CD4-positive, alpha-beta T cell treated with Interleukin-6 at 100 ng/mL for 8 hours (primary cell): ENCODE results near the gene DAB2.
"Not testable (repeated sequence)": the region's sequence is repeated elsewhere in the genome, so short reads cannot be mapped to it uniquely, and the experiment has no call there.

ENCODE experiments used
- DNase-seq: peaks from one replicate; pipeline ENCODE4 v3.0.0-alpha.2; 2020; ENCODE audit warnings: mixed read lengths, low spot score

The DAB2 gene

GRCh38 chr5:39420482-39421145 lies 4.2 kb downstream of the DAB2 start:
- no peak for DNase-seq

- DNase-seq, result no peak
These were observed 5.0 kb downstream of the DAB2 start for GRCh38 chr5:39419796-39420195.

GRCh38 chr5:39417979-39418378 lies 6.8 kb downstream of the DAB2 start:
- no peak for DNase-seq

GRCh38 chr5:39415201-39415600 lies 9.6 kb downstream of the DAB2 start:
- no peak for DNase-seq

GRCh38 chr5:39414426-39414825 lies 10.4 kb downstream of the DAB2 start:
- no peak for DNase-seq

- DNase-seq, result no peak
These were observed 11.0 kb downstream of the DAB2 start for GRCh38 chr5:39413771-39414170.

GRCh38 chr5:39412721-39413394 lies 11.9 kb downstream of the DAB2 start:
- DNase-seq, result no peak

GRCh38 chr5:39411985-39412384 lies 12.8 kb downstream of the DAB2 start:
- no peak for DNase-seq

GRCh38 chr5:39411061-39411460 lies 13.7 kb downstream of the DAB2 start:
- DNase-seq, result no peak

GRCh38 chr5:39409033-39409432 lies 15.7 kb downstream of the DAB2 start:
- no peak for DNase-seq

GRCh38 chr5:39405083-39405843 lies 19.5 kb downstream of the DAB2 start:
- DNase-seq, result no peak

GRCh38 chr5:39403761-39404160 lies 21.0 kb downstream of the DAB2 start:
- not testable (repeated sequence) for DNase-seq

GRCh38 chr5:39402140-39402539 lies 22.6 kb downstream of the DAB2 start:
- not testable (repeated sequence) for DNase-seq

GRCh38 chr5:39400713-39401578 lies 23.8 kb downstream of the DAB2 start:
- DNase-seq, result no peak

- no peak for DNase-seq
These were observed 25.4 kb downstream of the DAB2 start for GRCh38 chr5:39399135-39400036.

- DNase-seq, result no peak
These were observed 27.9 kb downstream of the DAB2 start for GRCh38 chr5:39396843-39397242.

GRCh38 chr5:39395521-39395920 lies 29.3 kb downstream of the DAB2 start:
- no peak for DNase-seq

GRCh38 chr5:39394946-39395345 lies 29.8 kb downstream of the DAB2 start:
- DNase-seq, result no peak

- no peak for DNase-seq
These were observed 33.8 kb downstream of the DAB2 start for GRCh38 chr5:39390945-39391344.

GRCh38 chr5:39387293-39387692 lies 37.5 kb downstream of the DAB2 start:
- no peak for DNase-seq

- DNase-seq, result no peak
These were observed 40.5 kb downstream of the DAB2 start for GRCh38 chr5:39384271-39384670.
